ENCODE measurements around the gene MYO6. TPM values are rescaled to one million over a fixed set of nuclear protein-coding genes. Genes with fewer than 3 reads are reported as not detected.

MYO6 gene
- total RNA-seq, 1 experiment from 2014 or later: 122 TPM

DNA sequence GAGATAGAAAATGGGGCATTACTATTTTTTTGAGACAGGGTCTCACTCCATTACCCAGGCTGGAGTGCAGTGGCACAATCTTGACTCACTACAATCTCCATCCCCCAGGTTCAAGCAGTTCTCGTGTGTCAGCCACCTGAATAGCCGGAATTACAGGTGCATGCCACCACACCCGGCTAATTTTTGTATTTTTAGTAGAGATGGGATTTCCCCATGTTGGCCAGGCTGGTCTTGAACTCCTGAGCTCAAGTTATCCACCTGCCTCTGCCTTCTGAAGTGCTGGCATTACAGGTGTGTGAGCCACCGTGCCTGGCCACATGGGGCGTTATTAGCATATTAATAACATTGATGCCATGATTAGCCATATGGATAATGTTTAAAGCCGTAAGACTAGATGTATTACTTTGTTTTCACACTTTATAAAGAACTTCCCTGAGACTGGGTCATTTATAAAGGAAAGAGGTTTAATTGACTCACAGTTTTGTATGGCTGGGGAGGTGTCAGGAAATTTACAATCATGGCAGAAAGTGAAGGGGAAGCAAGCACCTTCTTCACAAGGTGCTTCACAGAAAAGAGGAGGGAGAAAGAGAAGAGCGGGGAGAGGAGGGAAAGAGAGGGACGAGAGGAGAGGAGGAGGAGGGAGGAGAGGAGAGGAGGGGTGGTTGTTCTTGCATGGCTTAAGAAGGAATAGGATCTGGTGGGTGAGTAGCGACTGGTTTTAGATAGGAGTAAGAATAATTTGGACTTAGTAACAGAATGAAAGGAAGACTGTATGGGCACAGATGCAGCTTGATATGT lies 51.9 kb downstream of the MYO6 start:
- CTCF ChIA-PET: no interaction called here
- Mint-ChIP-seq H3K9me3 (ENCODE audit: low read depth, unreplicated experiment) (no peaks in the 10 kb centered on the region), H3K27ac (ENCODE audit: unreplicated experiment) (no peak overlapping the region), H3K27me3 (ENCODE audit: unreplicated experiment) (no peaks in the 10 kb centered on the region), H3K36me3 (ENCODE audit: insufficient read depth, unreplicated experiment) (no peaks in the 10 kb centered on the region), H3K4me3 (ENCODE audit: low read depth, unreplicated experiment) (no peak overlapping the region), H3K4me1 (ENCODE audit: low read depth, unreplicated experiment) (peaks cover 12% of the 10 kb centered on the region)
- intact Hi-C loops (cut with micrococcal nuclease; ENCODE audit: unreplicated experiment): no loop called here
- BruUV-seq (replicated peaks): no TSS peak
- no peak for DNase-seq
- TF ChIP-seq CTCF (IDR thresholded peaks at IDR 0.05; ENCODE audit: unreplicated experiment): no peak

DNA sequence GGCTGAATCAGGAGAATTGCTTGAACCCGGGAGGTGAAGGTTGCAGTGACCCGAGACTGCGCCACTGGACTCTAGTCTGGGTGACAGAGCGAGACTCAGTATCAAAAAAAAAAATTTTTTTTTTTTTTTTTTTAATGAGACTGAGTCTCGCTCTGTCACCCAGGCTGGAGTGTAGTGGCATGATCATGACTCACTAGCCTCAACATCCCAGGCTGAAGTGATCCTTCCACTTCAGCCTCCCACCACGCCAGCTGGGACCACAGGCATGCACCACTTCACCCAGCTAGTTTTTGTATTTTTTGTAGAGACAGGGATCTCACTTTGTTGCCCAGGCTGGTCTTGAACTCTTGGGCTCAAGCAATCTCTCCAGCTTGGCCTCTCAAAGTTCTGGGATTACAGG lies 53.3 kb downstream of the MYO6 start:
- BruUV-seq (replicated peaks): no TSS peak
- Mint-ChIP-seq H3K4me1 (ENCODE audit: low read depth, unreplicated experiment) (peaks cover 12% of the 10 kb centered on the region), H3K4me3 (ENCODE audit: low read depth, unreplicated experiment) (no peak overlapping the region), H3K36me3 (ENCODE audit: insufficient read depth, unreplicated experiment) (no peaks in the 10 kb centered on the region), H3K9me3 (ENCODE audit: low read depth, unreplicated experiment) (no peaks in the 10 kb centered on the region), H3K27me3 (ENCODE audit: unreplicated experiment) (no peaks in the 10 kb centered on the region), H3K27ac (ENCODE audit: unreplicated experiment) (no peak overlapping the region)
- no peak for TF ChIP-seq CTCF (IDR thresholded peaks at IDR 0.05; ENCODE audit: unreplicated experiment)
- no peak for DNase-seq
- intact Hi-C loops (cut with micrococcal nuclease; ENCODE audit: unreplicated experiment): no loop called here
- CTCF ChIA-PET: interaction anchor here (0.6 kb wide), 1 partner anchor 774 kb away, joined by 3 read pairs; no protein-coding TSS in a partner anchor

- Mint-ChIP-seq H3K27me3 (ENCODE audit: unreplicated experiment) (no peaks in the 10 kb centered on the region), H3K27ac (ENCODE audit: unreplicated experiment) (no peak overlapping the region), H3K9me3 (ENCODE audit: low read depth, unreplicated experiment) (no peaks in the 10 kb centered on the region), H3K4me1 (ENCODE audit: low read depth, unreplicated experiment) (peaks cover 9% of the 10 kb centered on the region), H3K36me3 (ENCODE audit: insufficient read depth, unreplicated experiment) (no peaks in the 10 kb centered on the region), H3K4me3 (ENCODE audit: low read depth, unreplicated experiment) (no peak overlapping the region)
- CTCF ChIA-PET: no interaction called here
- DNase-seq: no peak
- no TSS peak for BruUV-seq (replicated peaks)
- intact Hi-C loops (cut with micrococcal nuclease; ENCODE audit: unreplicated experiment): no loop called here
- TF ChIP-seq CTCF (IDR thresholded peaks at IDR 0.05; ENCODE audit: unreplicated experiment): no peak
Observed at GRCh38 chr6:75808507-75808906, 59.5 kb downstream of the MYO6 start.

GRCh38 chr6:75812560-75812959 lies 63.5 kb downstream of the MYO6 start:
- no peak overlapping the region for H3K4me3 Mint-ChIP-seq (ENCODE audit: low read depth, unreplicated experiment)
- H3K36me3 Mint-ChIP-seq (ENCODE audit: insufficient read depth, unreplicated experiment): no peaks in the 10 kb centered on the region
- no peaks in the 10 kb centered on the region for H3K27me3 Mint-ChIP-seq (ENCODE audit: unreplicated experiment)
- BruUV-seq (replicated peaks): no TSS peak
- CTCF ChIA-PET: no interaction called here
- no peak for TF ChIP-seq CTCF (IDR thresholded peaks at IDR 0.05; ENCODE audit: unreplicated experiment)
- no peaks in the 10 kb centered on the region for H3K9me3 Mint-ChIP-seq (ENCODE audit: low read depth, unreplicated experiment)
- H3K4me1 Mint-ChIP-seq (ENCODE audit: low read depth, unreplicated experiment): peaks cover 9% of the 10 kb centered on the region
- intact Hi-C loops (cut with micrococcal nuclease; ENCODE audit: unreplicated experiment): no loop called here
- no peak overlapping the region for H3K27ac Mint-ChIP-seq (ENCODE audit: unreplicated experiment)
- DNase-seq: no peak

All from Calu3 (cell line).